ENCODE data around the gene KRT36.

GRCh38 chr17:41440531-41441033 lies 49.1 kb downstream of the KRT36 start, which contains the start of gene KRT38:
- no peak for TF ChIP-seq CTCF (IDR thresholded peaks at IDR 0.05; ENCODE audit: low read length)
- TF ChIP-seq EZH2 (optimal IDR thresholded peaks at IDR 0.05; ENCODE audit: low read depth, low read length) = no peak
